ENCODE results near the gene FMN2. TPM values are rescaled to one million over a fixed set of nuclear protein-coding genes. Genes with fewer than 3 reads are reported as not detected.

Gene FMN2
- total RNA-seq, 1 donor from 2014 or later, result not detected

DNA sequence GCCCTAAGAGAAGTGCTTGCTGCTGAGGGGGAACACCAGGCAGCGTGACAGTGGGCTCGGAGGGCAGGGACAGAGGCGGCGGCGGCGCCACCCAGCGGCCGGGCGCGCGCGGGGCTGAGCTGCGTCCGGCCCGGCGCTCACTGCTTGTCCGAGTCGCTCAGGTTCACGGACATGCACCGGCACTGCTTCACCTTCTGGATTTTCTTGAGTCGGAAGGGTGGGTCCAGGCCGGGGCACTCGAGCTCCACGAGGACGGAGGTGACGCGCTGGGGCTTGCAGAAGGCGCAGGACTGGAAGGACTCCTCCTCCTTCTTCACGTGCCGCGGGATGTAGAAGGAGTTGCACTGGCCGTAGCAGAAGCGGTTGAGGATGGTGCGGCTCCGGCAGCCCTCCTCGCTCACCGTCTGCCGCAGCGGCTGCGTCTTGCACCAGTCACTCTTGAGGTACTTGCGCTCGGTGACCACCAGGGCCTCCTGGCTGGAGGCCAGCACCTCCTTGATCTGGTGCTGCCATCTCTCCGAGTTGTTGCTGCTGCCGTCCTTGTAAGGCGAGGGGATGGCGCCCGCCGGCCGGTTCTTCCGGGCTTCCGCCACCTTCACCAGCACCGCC is 401.3 kb downstream of the FMN2 start:
- Histone ChIP-seq H3K4me1 (no peaks in the 10 kb centered on the region), H3K36me3 (no peaks in the 10 kb centered on the region), H3K27ac (replicated peaks) (no peak overlapping the region), H3K9me3 (replicated peaks) (no peaks in the 10 kb centered on the region), H3K4me3 (peak overlapping the region; percentile 17), H3K27me3 (ENCODE audit: low read depth) (peaks cover 32% of the 10 kb centered on the region)
- no peak for DNase-seq
- intact Hi-C loops (cut with micrococcal nuclease), result no loop called here
- TF ChIP-seq, protein P1, sequence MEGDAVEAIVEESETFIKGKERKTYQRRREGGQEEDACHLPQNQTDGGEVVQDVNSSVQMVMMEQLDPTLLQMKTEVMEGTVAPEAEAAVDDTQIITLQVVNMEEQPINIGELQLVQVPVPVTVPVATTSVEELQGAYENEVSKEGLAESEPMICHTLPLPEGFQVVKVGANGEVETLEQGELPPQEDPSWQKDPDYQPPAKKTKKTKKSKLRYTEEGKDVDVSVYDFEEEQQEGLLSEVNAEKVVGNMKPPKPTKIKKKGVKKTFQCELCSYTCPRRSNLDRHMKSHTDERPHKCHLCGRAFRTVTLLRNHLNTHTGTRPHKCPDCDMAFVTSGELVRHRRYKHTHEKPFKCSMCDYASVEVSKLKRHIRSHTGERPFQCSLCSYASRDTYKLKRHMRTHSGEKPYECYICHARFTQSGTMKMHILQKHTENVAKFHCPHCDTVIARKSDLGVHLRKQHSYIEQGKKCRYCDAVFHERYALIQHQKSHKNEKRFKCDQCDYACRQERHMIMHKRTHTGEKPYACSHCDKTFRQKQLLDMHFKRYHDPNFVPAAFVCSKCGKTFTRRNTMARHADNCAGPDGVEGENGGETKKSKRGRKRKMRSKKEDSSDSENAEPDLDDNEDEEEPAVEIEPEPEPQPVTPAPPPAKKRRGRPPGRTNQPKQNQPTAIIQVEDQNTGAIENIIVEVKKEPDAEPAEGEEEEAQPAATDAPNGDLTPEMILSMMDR (IDR thresholded peaks at IDR 0.05; ENCODE audit: borderline replicate concordance), result peak; percentile 14

DNA sequence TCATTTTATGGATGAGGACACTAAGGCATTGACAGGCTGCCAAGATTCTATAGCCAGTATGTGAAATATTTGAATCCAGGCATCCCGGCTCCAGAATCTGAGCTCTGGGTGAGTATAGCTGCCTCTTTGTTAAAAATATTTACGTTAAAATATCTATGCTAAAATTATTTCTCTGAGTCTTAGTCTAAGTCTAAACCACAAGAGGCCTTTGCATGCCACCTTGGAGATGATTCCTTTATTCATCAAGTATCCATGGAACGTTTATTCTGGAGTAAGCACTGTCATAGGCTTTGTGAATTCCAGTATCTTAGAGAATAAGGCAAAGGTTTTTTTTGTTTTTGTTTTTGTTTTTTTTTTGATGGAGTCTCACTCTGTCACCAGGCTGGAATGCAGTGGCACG is 403.9 kb downstream of the FMN2 start:
- Histone ChIP-seq H3K27me3 (ENCODE audit: low read depth) (peaks cover 31% of the 10 kb centered on the region), H3K4me1 (no peaks in the 10 kb centered on the region), H3K9me3 (replicated peaks) (peaks cover 5% of the 10 kb centered on the region), H3K27ac (replicated peaks) (no peak overlapping the region), H3K4me3 (no peak overlapping the region), H3K36me3 (no peaks in the 10 kb centered on the region)
- TF ChIP-seq, protein P1 (IDR thresholded peaks at IDR 0.05; ENCODE audit: borderline replicate concordance), result no peak
- DNase-seq, result no peak
- intact Hi-C loops (cut with micrococcal nuclease), result no loop called here

GRCh38 chr1:240496356-240496755 is 404.7 kb downstream of the FMN2 start:
- DNase-seq, result no peak
- H3K27me3 ChIP-seq (ENCODE audit: low read depth), result peaks cover 23% of the 10 kb centered on the region
- intact Hi-C loops (cut with micrococcal nuclease), result no loop called here
- TF ChIP-seq, protein P1 (IDR thresholded peaks at IDR 0.05; ENCODE audit: borderline replicate concordance), result no peak
- H3K27ac ChIP-seq (replicated peaks), result no peak overlapping the region
- H3K4me3 ChIP-seq, result no peak overlapping the region
- no peaks in the 10 kb centered on the region for H3K4me1 ChIP-seq
- no peaks in the 10 kb centered on the region for H3K36me3 ChIP-seq
- H3K9me3 ChIP-seq (replicated peaks), result peaks cover 5% of the 10 kb centered on the region

GRCh38 chr1:240496941-240497340 is 405.3 kb downstream of the FMN2 start:
- no peaks in the 10 kb centered on the region for H3K4me1 ChIP-seq
- H3K27ac ChIP-seq (replicated peaks), result no peak overlapping the region
- no peak for DNase-seq
- H3K36me3 ChIP-seq, result no peaks in the 10 kb centered on the region
- H3K4me3 ChIP-seq, result no peak overlapping the region
- H3K27me3 ChIP-seq (ENCODE audit: low read depth), result peaks cover 19% of the 10 kb centered on the region
- intact Hi-C loops (cut with micrococcal nuclease), result no loop called here
- TF ChIP-seq, protein P1 (IDR thresholded peaks at IDR 0.05; ENCODE audit: borderline replicate concordance), result no peak
- peaks cover 5% of the 10 kb centered on the region for H3K9me3 ChIP-seq (replicated peaks)

GRCh38 chr1:240497908-240498307 is 406.2 kb downstream of the FMN2 start:
- no peaks in the 10 kb centered on the region for H3K4me1 ChIP-seq
- no peak for DNase-seq
- H3K27me3 ChIP-seq (ENCODE audit: low read depth), result peaks cover 11% of the 10 kb centered on the region
- TF ChIP-seq, protein P1 (IDR thresholded peaks at IDR 0.05; ENCODE audit: borderline replicate concordance), result no peak
- H3K9me3 ChIP-seq (replicated peaks), result peaks cover 5% of the 10 kb centered on the region
- H3K4me3 ChIP-seq, result no peak overlapping the region
- intact Hi-C loops (cut with micrococcal nuclease), result no loop called here
- H3K27ac ChIP-seq (replicated peaks), result no peak overlapping the region
- no peaks in the 10 kb centered on the region for H3K36me3 ChIP-seq
